DND-41 (cell line): ENCODE results near the gene KCNN2.

Experiments
- ATAC-seq: fragments of 200-7000 bp; cut with Tn5 transposase; 3 replicates; pipeline ENCODE4 v1.9.1; 2021; ENCODE audit warnings: low read depth; ENCODE audit not compliant: insufficient read depth
- DNase-seq: peaks from one replicate; pipeline ENCODE4 v3.0.0-alpha.2; 2020
- H2AFZ ChIP-seq: 2 replicates; pipeline ENCODE4 v1.6.0; 2012; ENCODE audit warnings: low read depth, low read length
- H3K27ac ChIP-seq: 2 replicates; pipeline ENCODE4 v1.5.1; 2012; ENCODE audit warnings: low read length, inconsistent platforms
- H3K27me3 ChIP-seq: fragments of 200-600 bp; sonication (generic); 2 replicates; pipeline ENCODE4 v1.6.0; 2012; ENCODE audit warnings: low read length, mild to moderate bottlenecking, inconsistent platforms; ENCODE audit not compliant: insufficient read depth, poor library complexity
- H3K36me3 ChIP-seq: 2 replicates; pipeline ENCODE4 v1.5.1; 2012; ENCODE audit warnings: low read length, inconsistent platforms; ENCODE audit not compliant: insufficient read depth
- H3K4me1 ChIP-seq: 2 replicates; pipeline ENCODE4 v1.5.1; 2012; ENCODE audit warnings: mild to moderate bottlenecking, low read length; ENCODE audit not compliant: insufficient read depth
- H3K4me2 ChIP-seq: 2 replicates; pipeline ENCODE4 v1.6.0; 2012; ENCODE audit warnings: mild to moderate bottlenecking, moderate library complexity, low read length, inconsistent platforms; ENCODE audit not compliant: insufficient read depth
- H3K4me3 ChIP-seq, 2 experiments: fragments of 200-600 bp in 1 of 2; shearing (Covaris generic) in 1 of 2; 2 replicates each; pipeline ENCODE4 v1.5.1; 2012 to 2016; ENCODE audit warnings: inconsistent platforms in 2 of 2, low read length in 2 of 2, mild to moderate bottlenecking in 2 of 2, low read depth in 1 of 2, moderate library complexity in 1 of 2
- H3K79me2 ChIP-seq: 2 replicates; pipeline ENCODE4 v1.6.0; 2012; ENCODE audit warnings: low read length, inconsistent platforms; ENCODE audit not compliant: insufficient read depth
- H3K9ac ChIP-seq: 2 replicates; pipeline ENCODE4 v1.6.0; 2012; ENCODE audit warnings: low read depth, mild to moderate bottlenecking, inconsistent platforms, low read length, moderate library complexity
- H3K9me3 ChIP-seq: 2 replicates; pipeline ENCODE4 v1.5.1; 2012; ENCODE audit warnings: low read length, moderate library complexity, mild to moderate bottlenecking, inconsistent platforms; ENCODE audit not compliant: insufficient read depth, severe bottlenecking
- H4K20me1 ChIP-seq: 2 replicates; pipeline ENCODE4 v1.6.0; 2012; ENCODE audit warnings: low read length; ENCODE audit not compliant: insufficient read depth
- EZH2 ChIP-seq: IDR thresholded peaks from 3 replicates; pipeline ENCODE4 v1.6.1; 2012; ENCODE audit warnings: borderline replicate concordance, low read depth, mild to moderate bottlenecking, moderate library complexity, low read length, inconsistent platforms; ENCODE audit not compliant: severe bottlenecking
- TF ChIP-seq, protein P1 (sequence below): IDR thresholded peaks from 2 replicates; pipeline ENCODE4 v1.5.1; 2012; ENCODE audit warnings: borderline replicate concordance, low read length, moderate library complexity, mild to moderate bottlenecking; ENCODE audit not compliant: poor library complexity, severe bottlenecking; ENCODE audit errors: extremely low read depth

KCNN2 gene

DNA sequence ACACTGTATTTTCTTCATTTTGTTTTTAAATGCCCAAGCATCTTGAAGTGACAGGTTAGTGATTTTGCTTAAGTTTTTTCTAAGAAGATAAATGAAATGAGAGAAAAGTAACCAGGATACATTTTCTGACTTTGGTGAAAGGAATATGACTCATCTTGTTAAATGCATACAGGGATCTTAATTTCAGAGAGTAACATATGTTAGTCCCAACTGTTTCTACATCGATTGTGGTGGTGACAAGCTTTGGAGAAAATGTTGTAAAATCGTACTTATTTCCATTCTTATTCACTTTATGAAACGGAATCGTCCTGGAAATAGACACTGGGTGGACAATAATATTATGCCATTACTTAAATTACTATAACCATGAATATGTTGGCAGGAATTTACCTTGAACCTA, 107.5 kb downstream of the KCNN2 start:
- Histone ChIP-seq H3K4me2 (no peak overlapping the region), H2AFZ (no peak overlapping the region), H3K9ac (no peak overlapping the region), H3K36me3 (no peaks in the 10 kb centered on the region), H4K20me1 (no peaks in the 10 kb centered on the region), H3K4me1 (no peaks in the 10 kb centered on the region), H3K27ac (no peak overlapping the region), H3K4me3 (no peak overlapping the region), H3K9me3 (no peaks in the 10 kb centered on the region), H3K79me2 (no peaks in the 10 kb centered on the region), H3K27me3 (no peaks in the 10 kb centered on the region)
- ATAC-seq (no peak), DNase-seq (no peak)
- no peak for TF ChIP-seq EZH2
- TF ChIP-seq, protein P1, sequence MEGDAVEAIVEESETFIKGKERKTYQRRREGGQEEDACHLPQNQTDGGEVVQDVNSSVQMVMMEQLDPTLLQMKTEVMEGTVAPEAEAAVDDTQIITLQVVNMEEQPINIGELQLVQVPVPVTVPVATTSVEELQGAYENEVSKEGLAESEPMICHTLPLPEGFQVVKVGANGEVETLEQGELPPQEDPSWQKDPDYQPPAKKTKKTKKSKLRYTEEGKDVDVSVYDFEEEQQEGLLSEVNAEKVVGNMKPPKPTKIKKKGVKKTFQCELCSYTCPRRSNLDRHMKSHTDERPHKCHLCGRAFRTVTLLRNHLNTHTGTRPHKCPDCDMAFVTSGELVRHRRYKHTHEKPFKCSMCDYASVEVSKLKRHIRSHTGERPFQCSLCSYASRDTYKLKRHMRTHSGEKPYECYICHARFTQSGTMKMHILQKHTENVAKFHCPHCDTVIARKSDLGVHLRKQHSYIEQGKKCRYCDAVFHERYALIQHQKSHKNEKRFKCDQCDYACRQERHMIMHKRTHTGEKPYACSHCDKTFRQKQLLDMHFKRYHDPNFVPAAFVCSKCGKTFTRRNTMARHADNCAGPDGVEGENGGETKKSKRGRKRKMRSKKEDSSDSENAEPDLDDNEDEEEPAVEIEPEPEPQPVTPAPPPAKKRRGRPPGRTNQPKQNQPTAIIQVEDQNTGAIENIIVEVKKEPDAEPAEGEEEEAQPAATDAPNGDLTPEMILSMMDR: no peak

DNA sequence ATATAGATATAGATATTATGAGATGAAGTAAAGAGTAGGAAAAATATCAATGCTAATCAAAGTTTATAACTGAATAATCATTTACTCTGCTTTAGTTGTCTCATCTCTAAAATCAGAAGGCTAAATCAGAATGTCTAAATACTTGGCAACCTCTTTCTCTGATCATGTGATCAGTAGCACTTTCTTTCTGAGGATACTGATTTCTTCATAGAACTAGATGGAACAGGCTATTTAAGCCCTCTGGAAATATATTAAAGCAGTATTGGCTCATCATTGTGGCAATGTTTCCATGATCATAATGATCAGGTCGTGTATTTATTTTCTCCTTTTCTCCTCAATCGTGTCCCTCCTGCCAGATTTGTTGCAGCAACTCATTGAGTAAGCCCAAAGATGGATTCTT, 109.7 kb downstream of the KCNN2 start:
- no peak overlapping the region for H2AFZ ChIP-seq
- H4K20me1 ChIP-seq: no peaks in the 10 kb centered on the region
- H3K36me3 ChIP-seq: no peaks in the 10 kb centered on the region
- TF ChIP-seq EZH2: no peak
- TF ChIP-seq, protein P1: no peak
- no peak for ATAC-seq
- no peak overlapping the region for H3K4me3 ChIP-seq
- H3K4me2 ChIP-seq: no peak overlapping the region
- no peaks in the 10 kb centered on the region for H3K79me2 ChIP-seq
- no peak overlapping the region for H3K9ac ChIP-seq
- H3K27me3 ChIP-seq: no peaks in the 10 kb centered on the region
- H3K27ac ChIP-seq: no peak overlapping the region
- H3K4me1 ChIP-seq: no peaks in the 10 kb centered on the region
- no peak for DNase-seq
- no peaks in the 10 kb centered on the region for H3K9me3 ChIP-seq

DNA sequence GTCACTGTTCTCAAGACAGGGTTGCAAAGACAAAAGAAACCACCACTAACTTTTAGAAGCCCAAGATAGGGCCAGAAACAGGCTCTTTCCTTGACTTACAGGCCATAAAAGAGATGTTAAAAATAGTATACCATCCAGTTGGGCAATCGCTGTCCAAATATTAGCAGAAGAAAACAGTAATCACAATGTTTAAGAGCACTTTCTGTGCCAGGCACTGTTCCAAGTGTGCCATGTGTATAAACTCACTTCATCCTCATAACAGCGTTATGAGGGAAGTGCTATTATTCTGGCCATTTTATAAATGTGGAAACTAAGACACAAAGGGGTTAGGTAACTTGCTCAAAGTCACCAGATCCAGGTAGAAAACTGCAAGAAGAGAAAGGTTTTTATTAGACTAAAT, 111.7 kb downstream of the KCNN2 start:
- no peak overlapping the region for H3K4me3 ChIP-seq
- H3K4me1 ChIP-seq: no peaks in the 10 kb centered on the region
- ATAC-seq (no peak), DNase-seq (no peak)
- H3K27me3 ChIP-seq: no peaks in the 10 kb centered on the region
- H3K4me2 ChIP-seq: no peak overlapping the region
- H3K36me3 ChIP-seq: no peaks in the 10 kb centered on the region
- no peak overlapping the region for H2AFZ ChIP-seq
- H3K27ac ChIP-seq: no peak overlapping the region
- TF ChIP-seq, protein P1: no peak
- no peak for TF ChIP-seq EZH2
- no peaks in the 10 kb centered on the region for H3K9me3 ChIP-seq
- H3K79me2 ChIP-seq: no peaks in the 10 kb centered on the region
- H3K9ac ChIP-seq: no peak overlapping the region
- no peaks in the 10 kb centered on the region for H4K20me1 ChIP-seq

DNA sequence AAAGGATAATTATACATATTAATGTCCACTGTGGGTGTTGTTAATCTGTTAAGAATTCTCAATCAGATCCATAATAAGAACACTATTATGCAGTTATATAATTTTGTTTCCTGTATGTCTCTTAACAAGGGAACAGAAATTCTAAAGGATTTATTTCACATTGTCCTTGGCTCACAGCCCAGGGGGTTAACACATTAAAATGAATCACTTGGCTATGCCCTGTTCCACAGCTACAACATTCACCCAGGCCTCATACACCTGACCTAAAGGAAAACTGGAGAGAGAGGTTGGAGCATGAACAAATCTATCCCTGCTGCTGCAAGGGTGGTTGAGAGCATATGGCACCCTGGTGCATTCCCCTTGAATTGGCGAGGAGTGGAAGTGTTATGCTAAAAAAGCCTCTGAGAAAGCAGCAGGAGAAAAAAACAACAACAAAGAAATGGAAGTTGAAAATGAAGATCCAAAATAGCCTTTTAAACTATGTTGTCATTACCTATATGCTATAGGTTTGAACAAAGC, 116.0 kb downstream of the KCNN2 start:
- Histone ChIP-seq H3K4me3 (no peak overlapping the region), H3K9me3 (no peaks in the 10 kb centered on the region), H3K79me2 (no peaks in the 10 kb centered on the region), H3K36me3 (no peaks in the 10 kb centered on the region), H3K4me1 (no peaks in the 10 kb centered on the region), H3K27ac (no peak overlapping the region), H2AFZ (no peak overlapping the region), H3K9ac (no peak overlapping the region), H3K27me3 (no peaks in the 10 kb centered on the region), H3K4me2 (no peak overlapping the region), H4K20me1 (no peaks in the 10 kb centered on the region)
- TF ChIP-seq, protein P1: no peak
- no peak for TF ChIP-seq EZH2
- no peak for DNase-seq
- no peak for ATAC-seq
